Body of pancreas (tissue), 4 donors: Measurements from ENCODE around the gene FGFR3. TPM values are rescaled to one million over a fixed set of nuclear protein-coding genes. Genes with fewer than 3 reads are reported as not detected.

Experiments used
- ATAC-seq: fragments of 150-250 bp; one replicate; pipeline ENCODE4 v1.9.1; 2016
- DNase-seq, 4 donors: peaks; one replicate each; pipeline ENCODE4 v3.0.0-alpha.2; 2019
- H3K27ac ChIP-seq, 4 donors: fragments of 200-600 bp; sonication (generic); 1 replicate in 3 of 4; 2 replicates in 1 of 4; pipeline versions ENCODE4 v1.5.1 to v1.6.1; 2016 to 2019; ENCODE audit warnings: mild to moderate bottlenecking in 1 of 4, mixed read lengths in 1 of 4, moderate library complexity in 1 of 4
- H3K27me3 ChIP-seq, 2 donors: fragments of 200-600 bp; sonication (generic); one replicate each; pipeline ENCODE4 v1.6.0; 2016; ENCODE audit warnings: mild to moderate bottlenecking in 1 of 2
- H3K36me3 ChIP-seq, 2 donors: fragments of 200-600 bp; sonication (generic); replicated peaks in 1 of 2; 2 replicates each; pipeline ENCODE4 v1.5.1; 2016; ENCODE audit warnings: low read depth in 2 of 2; ENCODE audit not compliant: insufficient read depth in 1 of 2
- H3K4me1 ChIP-seq: fragments of 200-600 bp; sonication (generic); one replicate; pipeline ENCODE4 v1.6.0; 2016
- H3K4me3 ChIP-seq, 2 donors: fragments of 200-600 bp; sonication (generic); 1 replicate in 1 of 2; 2 replicates in 1 of 2; pipeline ENCODE4 v1.5.1; 2016 to 2019
- H3K9me3 ChIP-seq, 3 donors: fragments of 200-600 bp; sonication (generic); 1 replicate in 2 of 3; 2 replicates in 1 of 3; pipeline ENCODE4 v1.5.1; 2016
- POLR2A ChIP-seq, 3 donors: fragments of 450-650 bp; IDR thresholded peaks; one replicate each; pipeline ENCODE4 v1.6.1; 2016; ENCODE audit warnings: antibody characterized with exemption in 3 of 3, mild to moderate bottlenecking in 2 of 3
- WGBS, 2 donors: methylation state at CpG; one replicate each; pipeline ENCODE4 v1.1.5; 2017; 5-methylcytosine and 5-hydroxymethylcytosine counted together
- intact Hi-C: fragments of 100-400 bp; cut with DNase I; formaldehyde crosslinking; loops from one replicate; pipeline ENCODE4 v1.15.1; 2023
- total RNA-seq, 2 donors: library from RNA; depleted of rRNA; stranded (reverse); fragments of >200 nt; gene quantifications; one replicate each; pipeline ENCODE4 v1.1.0, GENCODE V29; 2016
- TF ChIP-seq, protein P1 (sequence below), 7 experiments: fragments of 450-650 bp in 4 of 7; fragments of 200-600 bp in 3 of 7; sonication (generic) in 3 of 7; IDR thresholded peaks; one replicate each; pipeline ENCODE4 v1.5.1; 2016 to 2019; ENCODE audit warnings: antibody characterized with exemption in 7 of 7

FGFR3 gene
- total RNA-seq, 2 donors from 2014 or later = 114 to 196 TPM

- no peak for TF ChIP-seq POLR2A (IDR thresholded peaks at IDR 0.05)
- TF ChIP-seq, protein P1, sequence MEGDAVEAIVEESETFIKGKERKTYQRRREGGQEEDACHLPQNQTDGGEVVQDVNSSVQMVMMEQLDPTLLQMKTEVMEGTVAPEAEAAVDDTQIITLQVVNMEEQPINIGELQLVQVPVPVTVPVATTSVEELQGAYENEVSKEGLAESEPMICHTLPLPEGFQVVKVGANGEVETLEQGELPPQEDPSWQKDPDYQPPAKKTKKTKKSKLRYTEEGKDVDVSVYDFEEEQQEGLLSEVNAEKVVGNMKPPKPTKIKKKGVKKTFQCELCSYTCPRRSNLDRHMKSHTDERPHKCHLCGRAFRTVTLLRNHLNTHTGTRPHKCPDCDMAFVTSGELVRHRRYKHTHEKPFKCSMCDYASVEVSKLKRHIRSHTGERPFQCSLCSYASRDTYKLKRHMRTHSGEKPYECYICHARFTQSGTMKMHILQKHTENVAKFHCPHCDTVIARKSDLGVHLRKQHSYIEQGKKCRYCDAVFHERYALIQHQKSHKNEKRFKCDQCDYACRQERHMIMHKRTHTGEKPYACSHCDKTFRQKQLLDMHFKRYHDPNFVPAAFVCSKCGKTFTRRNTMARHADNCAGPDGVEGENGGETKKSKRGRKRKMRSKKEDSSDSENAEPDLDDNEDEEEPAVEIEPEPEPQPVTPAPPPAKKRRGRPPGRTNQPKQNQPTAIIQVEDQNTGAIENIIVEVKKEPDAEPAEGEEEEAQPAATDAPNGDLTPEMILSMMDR (IDR thresholded peaks at IDR 0.05) = no peak
- Histone ChIP-seq H3K4me1 (no peaks in the 10 kb centered on the region), H3K9me3 (no peaks in the 10 kb centered on the region), H3K27ac (no peak overlapping the region), H3K27me3 (no peaks in the 10 kb centered on the region), H3K4me3 (no peak overlapping the region), H3K36me3 (peaks cover 9 to 35% of the 10 kb centered on the region in 2 donors)
- DNase-seq = no peak
- ATAC-seq = no peak
- intact Hi-C loops = no loop called here
- WGBS, 2 donors = 81 to 84% methylated on average over 19 of the region's 19 CpGs
Observed at GRCh38 chr4:1825326-1825725, 32.2 kb downstream of the FGFR3 start.

DNA sequence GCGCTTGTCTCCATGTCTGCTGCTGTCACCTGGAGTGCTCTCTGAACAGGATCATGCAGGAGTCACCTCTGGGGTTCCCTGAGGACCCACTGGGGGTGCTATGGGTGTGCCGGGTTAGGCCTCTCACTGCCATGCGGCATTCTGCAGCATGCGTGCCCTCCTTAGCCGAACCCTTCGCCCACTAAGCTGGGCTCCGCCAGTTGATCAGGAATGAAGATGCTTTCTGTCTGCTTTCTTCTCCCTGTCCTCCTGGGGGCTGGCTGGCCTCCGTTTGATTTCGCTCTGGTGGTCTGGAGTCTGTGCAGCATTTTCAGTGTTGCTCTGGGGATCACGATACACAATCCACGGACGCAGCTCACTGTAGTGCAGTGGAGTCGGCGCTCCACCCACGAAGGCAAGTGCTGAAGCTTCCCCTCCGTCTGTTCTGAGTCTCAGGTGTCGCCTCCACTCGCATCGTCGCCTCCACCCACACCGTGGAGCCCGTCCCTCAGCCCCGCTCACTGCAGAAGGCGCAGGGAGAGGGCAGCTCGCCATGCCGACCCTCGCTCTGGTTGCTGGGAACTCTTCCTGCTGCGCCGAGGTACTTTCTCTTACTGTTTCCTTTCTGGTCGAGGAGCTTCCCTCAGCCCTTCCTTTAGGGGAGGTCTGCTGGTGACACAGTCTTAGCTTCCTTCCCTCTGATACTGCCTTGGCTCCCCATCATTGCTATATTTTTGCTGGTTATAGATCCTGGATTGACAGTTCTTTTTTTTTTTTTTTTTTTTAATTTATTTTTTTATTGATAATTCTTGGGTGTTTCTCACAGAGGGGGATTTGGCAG, 33.6 kb downstream of the FGFR3 start:
- DNase-seq (no peak), ATAC-seq (no peak)
- Histone ChIP-seq H3K9me3 (no peaks in the 10 kb centered on the region), H3K27ac (no peak overlapping the region), H3K4me1 (no peaks in the 10 kb centered on the region), H3K27me3 (no peaks in the 10 kb centered on the region), H3K4me3 (no peak overlapping the region), H3K36me3 (peaks cover 9 to 40% of the 10 kb centered on the region in 2 donors)
- WGBS, 2 donors = 92 to 95% methylated on average over 30 of the region's 30 CpGs
- TF ChIP-seq, protein P1 (IDR thresholded peaks at IDR 0.05) = no peak
- TF ChIP-seq POLR2A (IDR thresholded peaks at IDR 0.05) = no peak
- intact Hi-C loops = no loop called here

DNA sequence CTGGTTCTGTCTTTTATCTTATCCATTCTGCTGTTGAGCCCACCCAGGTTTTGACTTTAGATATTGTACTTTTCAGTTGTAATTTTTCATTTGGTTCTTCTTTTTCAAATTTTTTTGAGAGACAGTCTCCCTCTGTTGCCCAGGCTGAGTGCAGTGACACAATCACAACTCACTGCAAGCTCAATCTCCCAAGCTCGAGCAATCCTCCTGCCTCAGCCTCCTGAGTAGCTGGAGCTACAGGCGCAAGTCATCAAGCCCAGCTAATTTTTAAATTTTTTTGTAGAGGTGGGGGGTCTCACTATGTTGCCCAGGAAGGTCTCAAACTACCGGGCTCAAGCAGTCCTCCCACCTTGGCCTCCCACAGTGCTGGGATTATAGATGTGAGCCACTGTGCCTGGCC, 37.1 kb downstream of the FGFR3 start:
- Histone ChIP-seq H3K36me3 (peaks cover 0 to 34% of the 10 kb centered on the region in 2 donors), H3K4me3 (no peak overlapping the region), H3K9me3 (no peaks in the 10 kb centered on the region), H3K4me1 (no peaks in the 10 kb centered on the region), H3K27ac (no peak overlapping the region), H3K27me3 (no peaks in the 10 kb centered on the region)
- no peak for DNase-seq
- WGBS, 2 donors = 98 to 100% methylated on average over 3 of the region's 3 CpGs
- ATAC-seq = no peak
- intact Hi-C loops = no loop called here
- TF ChIP-seq, protein P1 (IDR thresholded peaks at IDR 0.05) = no peak
- TF ChIP-seq POLR2A (IDR thresholded peaks at IDR 0.05) = no peak

DNA sequence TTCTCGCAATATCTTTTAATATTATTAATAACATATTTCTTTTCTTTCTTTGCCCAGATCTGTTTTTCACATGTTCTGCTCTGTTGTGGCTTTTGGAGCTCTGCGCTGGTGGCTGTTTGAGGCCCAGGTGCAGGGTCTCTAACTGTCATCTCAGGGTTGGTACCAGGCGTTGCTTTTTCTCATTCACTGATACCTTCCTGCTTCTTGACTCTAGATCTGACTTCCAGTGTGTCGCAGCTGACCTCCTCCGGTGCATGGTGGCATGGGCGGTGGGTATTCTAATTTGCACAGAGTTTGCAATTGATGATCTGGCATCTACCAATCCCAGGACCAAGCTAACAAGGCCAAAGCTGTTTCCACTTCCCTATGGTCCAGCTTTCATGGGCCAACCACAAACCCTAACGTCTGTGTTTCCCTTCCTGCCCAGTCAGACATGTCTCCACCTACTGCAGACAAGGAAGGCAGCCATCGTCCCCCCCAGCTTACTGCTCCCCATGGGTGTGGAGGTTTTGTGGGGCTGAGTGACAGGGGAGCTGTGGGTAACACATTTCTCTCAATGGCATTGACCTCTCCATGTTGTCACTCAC, 37.6 kb downstream of the FGFR3 start:
- Histone ChIP-seq H3K9me3 (no peaks in the 10 kb centered on the region), H3K36me3 (peaks cover 0 to 39% of the 10 kb centered on the region in 2 donors), H3K27ac (no peak overlapping the region), H3K4me3 (no peak overlapping the region), H3K27me3 (no peaks in the 10 kb centered on the region), H3K4me1 (no peaks in the 10 kb centered on the region)
- DNase-seq (no peak), ATAC-seq (no peak)
- 80 to 90% methylated on average over 7 to 8 of the region's 8 CpGs for WGBS, 2 donors
- no peak for TF ChIP-seq POLR2A (IDR thresholded peaks at IDR 0.05)
- TF ChIP-seq, protein P1 (IDR thresholded peaks at IDR 0.05) = no peak
- intact Hi-C loops = no loop called here
